GM12891 (cell line): ENCODE measurements around the gene SPDYE4.

Experiments used
- POLR2A ChIP-seq: IDR thresholded peaks from 2 replicates; pipeline ENCODE4 v1.6.1; 2011; ENCODE audit warnings: low read depth, low read length, control low read depth
- POLR2AphosphoS5 ChIP-seq: IDR thresholded peaks from 2 replicates; pipeline ENCODE4 v1.6.1; 2011; ENCODE audit warnings: low read depth, low read length, control low read depth
- POU2F2 ChIP-seq: IDR thresholded peaks from 2 replicates; pipeline ENCODE4 v1.6.1; 2011; ENCODE audit warnings: low read depth, mild to moderate bottlenecking, control low read depth, low read length, moderate library complexity
- SPI1 ChIP-seq: IDR thresholded peaks from 2 replicates; pipeline ENCODE4 v1.6.1; 2011; ENCODE audit warnings: low read depth, low read length, control low read depth
- TAF1 ChIP-seq: IDR thresholded peaks from 2 replicates; pipeline ENCODE4 v1.6.1; 2011; ENCODE audit warnings: low read depth, low read length, control low read depth

DNA sequence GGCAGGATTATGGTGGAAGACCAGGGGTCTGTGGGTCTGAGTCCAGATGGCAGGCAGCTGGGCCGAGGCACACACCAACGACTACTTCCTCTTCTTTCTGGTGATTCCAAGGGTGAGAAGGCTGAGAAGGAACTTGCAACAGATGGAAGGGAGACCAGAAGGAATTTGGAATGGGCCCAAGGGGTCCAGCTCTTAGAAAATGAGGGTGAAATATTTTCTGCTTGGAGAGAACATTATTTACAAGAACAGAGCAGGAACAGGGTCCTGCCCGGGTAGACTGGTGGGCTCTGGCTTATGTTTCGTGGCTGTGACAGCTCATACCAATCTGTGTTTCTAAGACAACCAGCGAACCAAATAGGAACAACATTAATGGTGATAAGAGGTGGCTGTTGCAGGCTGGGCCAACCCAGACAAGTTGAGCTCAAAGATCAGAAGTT, 50.3 kb downstream of the SPDYE4 start:
- TF ChIP-seq POLR2A (no peak), POLR2AphosphoS5 (no peak), TAF1 (no peak), POU2F2 (no peak), SPI1 (no peak)
